Mammary epithelial cell (primary cell): ENCODE results near the gene KANSL2.

Source experiments
- CTCF ChIP-seq, 2 donors: IDR thresholded peaks in 1 of 2; conservative IDR thresholded peaks in 1 of 2; 2 replicates each; pipeline ENCODE4 v1.5.1; 2011 to 2012; ENCODE audit warnings: inconsistent platforms in 2 of 2, low read length in 2 of 2, mild to moderate bottlenecking in 2 of 2, control low read depth in 1 of 2, low read depth in 1 of 2; ENCODE audit not compliant: insufficient read depth in 1 of 2; ENCODE audit errors: extremely low read depth in 1 of 2
- EZH2 ChIP-seq: IDR thresholded peaks from 2 replicates; pipeline ENCODE4 v1.6.1; 2012; ENCODE audit warnings: low read length, inconsistent platforms, borderline replicate concordance

DNA sequence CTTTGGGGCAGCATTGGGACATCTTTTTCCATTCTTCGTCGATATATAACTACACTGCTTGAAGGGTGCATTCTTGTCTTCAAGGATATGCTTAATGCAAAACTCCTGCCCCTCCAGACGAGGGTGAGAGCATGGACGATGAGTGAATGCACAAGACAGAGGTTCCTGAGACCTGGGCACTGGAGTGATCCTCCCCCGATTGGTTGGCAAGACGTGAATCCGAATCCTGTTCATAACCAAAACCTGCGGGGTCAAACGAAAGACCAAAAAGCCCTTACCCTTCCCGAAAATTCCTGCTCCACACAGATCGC is 684 bp downstream of the KANSL2 start:
- TF ChIP-seq CTCF (conservative IDR thresholded peaks at IDR 0.05 in 1 of 2, IDR thresholded peaks at IDR 0.05 in 1 of 2; ENCODE audit: extremely low read depth in 1 of 2, insufficient read depth in 1 of 2, low read depth in 1 of 2, low read length in 2 of 2) (no peak), EZH2 (no peak)
